Mesothelial cell of epicardium (in vitro differentiated cells): Measurements from ENCODE around the gene RXRA. TPM values are rescaled to one million over a fixed set of nuclear protein-coding genes. Genes with fewer than 3 reads are reported as not detected.

Experiments
- DNase-seq, 2 experiments: peaks; one replicate each; pipeline ENCODE4 v3.0.0; 2021; ENCODE audit warnings: low spot score in 2 of 2; ENCODE audit not compliant: unreplicated experiment in 2 of 2
- H3K27ac Mint-ChIP-seq: 2 replicates; pipeline ENCODE4 v1.8.0; 2021; ENCODE audit warnings: mixed read lengths
- H3K27me3 Mint-ChIP-seq: 2 replicates; pipeline ENCODE4 v1.8.0; 2021; ENCODE audit warnings: low read depth, mixed read lengths
- H3K36me3 Mint-ChIP-seq: 2 replicates; pipeline ENCODE4 v1.8.0; 2021; ENCODE audit warnings: mixed read lengths
- H3K4me1 Mint-ChIP-seq: 2 replicates; pipeline ENCODE4 v1.8.0; 2021; ENCODE audit warnings: mixed read lengths
- H3K4me3 Mint-ChIP-seq: 2 replicates; pipeline ENCODE4 v1.8.0; 2021; ENCODE audit warnings: mild to moderate bottlenecking, moderate library complexity, mixed read lengths
- H3K9me3 Mint-ChIP-seq: 2 replicates; pipeline ENCODE4 v1.8.0; 2021; ENCODE audit warnings: mixed read lengths
- CTCF ChIP-seq: fragments of 200-600 bp; sonication (generic); IDR thresholded peaks from one replicate; pipeline ENCODE4 v1.5.0; 2021; ENCODE audit warnings: antibody characterized with exemption; ENCODE audit not compliant: unreplicated experiment
- total RNA-seq: library from RNA; stranded (reverse); gene quantifications from 3 replicates; pipeline ENCODE4 v1.2.1, GENCODE V29; 2021

The RXRA gene
- total RNA-seq, 1 donor from 2014 or later: 45.0 TPM

GRCh38 chr9:134466869-134467616 is 140.8 kb downstream of the RXRA start:
- Mint-ChIP-seq H3K27me3 (no peaks in the 10 kb centered on the region), H3K36me3 (no peaks in the 10 kb centered on the region), H3K4me1 (peaks cover 3% of the 10 kb centered on the region), H3K9me3 (no peaks in the 10 kb centered on the region), H3K27ac (no peak overlapping the region), H3K4me3 (no peak overlapping the region)
- no peak for DNase-seq
- no peak for TF ChIP-seq CTCF

GRCh38 chr9:134468358-134468757 is 142.1 kb downstream of the RXRA start:
- no peak overlapping the region for H3K4me3 Mint-ChIP-seq
- H3K36me3 Mint-ChIP-seq: no peaks in the 10 kb centered on the region
- no peaks in the 10 kb centered on the region for H3K27me3 Mint-ChIP-seq
- no peak for DNase-seq
- H3K9me3 Mint-ChIP-seq: no peaks in the 10 kb centered on the region
- peaks cover 3% of the 10 kb centered on the region for H3K4me1 Mint-ChIP-seq
- TF ChIP-seq CTCF: no peak
- no peak overlapping the region for H3K27ac Mint-ChIP-seq

- no peak for TF ChIP-seq CTCF
- no peak for DNase-seq
- Mint-ChIP-seq H3K27me3 (no peaks in the 10 kb centered on the region), H3K9me3 (no peaks in the 10 kb centered on the region), H3K4me1 (peaks cover 6% of the 10 kb centered on the region), H3K4me3 (no peak overlapping the region), H3K27ac (no peak overlapping the region), H3K36me3 (no peaks in the 10 kb centered on the region)
These were observed 143.0 kb downstream of the RXRA start for GRCh38 chr9:134469041-134469875.

GRCh38 chr9:134472256-134472655 is 146.0 kb downstream of the RXRA start:
- H3K9me3 Mint-ChIP-seq: no peaks in the 10 kb centered on the region
- no peak for DNase-seq
- H3K4me3 Mint-ChIP-seq: no peak overlapping the region
- no peaks in the 10 kb centered on the region for H3K36me3 Mint-ChIP-seq
- TF ChIP-seq CTCF: no peak
- no peaks in the 10 kb centered on the region for H3K27me3 Mint-ChIP-seq
- H3K27ac Mint-ChIP-seq: no peak overlapping the region
- H3K4me1 Mint-ChIP-seq: peaks cover 11% of the 10 kb centered on the region

- H3K36me3 Mint-ChIP-seq: no peaks in the 10 kb centered on the region
- H3K27ac Mint-ChIP-seq: peak overlapping the region; percentile 21
- H3K27me3 Mint-ChIP-seq: no peaks in the 10 kb centered on the region
- H3K4me1 Mint-ChIP-seq: peaks cover 7% of the 10 kb centered on the region
- TF ChIP-seq CTCF: no peak
- no peaks in the 10 kb centered on the region for H3K9me3 Mint-ChIP-seq
- no peak overlapping the region for H3K4me3 Mint-ChIP-seq
- no peak for DNase-seq
These were observed 147.1 kb downstream of the RXRA start for GRCh38 chr9:134473141-134474054.
